ENCODE measurements around the gene LPA.

Gene LPA

GRCh38 chr6:160508599-160508998 lies 155.5 kb downstream of the LPA start:
- TF ChIP-seq CTCF (IDR thresholded peaks at IDR 0.05; ENCODE audit: low read depth, low read length, missing control alignments): no peak
- Histone ChIP-seq H3K36me3 (replicated peaks) (no peaks in the 10 kb centered on the region), H3K4me3 (ENCODE audit: low read depth, low read length) (no peak overlapping the region), H3K27ac (no peak overlapping the region), H3K27me3 (replicated peaks) (no peaks in the 10 kb centered on the region)
- in situ Hi-C loops (cut with HindIII; ENCODE audit: low pct_ligation_motif_present, low sequenced_read_pairs): no loop called here
- DNase-seq: no peak

- H3K27me3 ChIP-seq (replicated peaks): no peaks in the 10 kb centered on the region
- in situ Hi-C loops (cut with HindIII; ENCODE audit: low pct_ligation_motif_present, low sequenced_read_pairs): no loop called here
- H3K36me3 ChIP-seq (replicated peaks): no peaks in the 10 kb centered on the region
- H3K27ac ChIP-seq: no peak overlapping the region
- peak; percentile 9 for DNase-seq
- H3K4me3 ChIP-seq (ENCODE audit: low read depth, low read length): no peak overlapping the region
- TF ChIP-seq CTCF (IDR thresholded peaks at IDR 0.05; ENCODE audit: low read depth, low read length, missing control alignments): no peak
These were observed 156.7 kb downstream of the LPA start for GRCh38 chr6:160507420-160507819.

- H3K36me3 ChIP-seq (replicated peaks): no peaks in the 10 kb centered on the region
- DNase-seq: peak; percentile 76
- H3K27me3 ChIP-seq (replicated peaks): no peaks in the 10 kb centered on the region
- H3K4me3 ChIP-seq (ENCODE audit: low read depth, low read length): no peak overlapping the region
- TF ChIP-seq CTCF (IDR thresholded peaks at IDR 0.05; ENCODE audit: low read depth, low read length, missing control alignments): no peak
- in situ Hi-C loops (cut with HindIII; ENCODE audit: low pct_ligation_motif_present, low sequenced_read_pairs): no loop called here
- no peak overlapping the region for H3K27ac ChIP-seq
These were observed 158.1 kb downstream of the LPA start for GRCh38 chr6:160505970-160506369.

GRCh38 chr6:160500639-160501038 lies 163.4 kb downstream of the LPA start:
- no peak for DNase-seq
- no peak for TF ChIP-seq CTCF (IDR thresholded peaks at IDR 0.05; ENCODE audit: low read depth, low read length, missing control alignments)
- no peak overlapping the region for H3K27ac ChIP-seq
- no peak overlapping the region for H3K4me3 ChIP-seq (ENCODE audit: low read depth, low read length)
- no peaks in the 10 kb centered on the region for H3K36me3 ChIP-seq (replicated peaks)
- H3K27me3 ChIP-seq (replicated peaks): no peaks in the 10 kb centered on the region
- in situ Hi-C loops (cut with HindIII; ENCODE audit: low pct_ligation_motif_present, low sequenced_read_pairs): no loop called here

GRCh38 chr6:160494576-160494975 lies 169.5 kb downstream of the LPA start:
- no peak for TF ChIP-seq CTCF (IDR thresholded peaks at IDR 0.05; ENCODE audit: low read depth, low read length, missing control alignments)
- H3K27me3 ChIP-seq (replicated peaks): no peaks in the 10 kb centered on the region
- no peaks in the 10 kb centered on the region for H3K36me3 ChIP-seq (replicated peaks)
- DNase-seq: no peak
- no peak overlapping the region for H3K27ac ChIP-seq
- H3K4me3 ChIP-seq (ENCODE audit: low read depth, low read length): no peak overlapping the region
- in situ Hi-C loops (cut with HindIII; ENCODE audit: low pct_ligation_motif_present, low sequenced_read_pairs): no loop called here

- in situ Hi-C loops (cut with HindIII; ENCODE audit: low pct_ligation_motif_present, low sequenced_read_pairs): no loop called here
- DNase-seq: no peak
These were observed 175.0 kb downstream of the LPA start for GRCh38 chr6:160489091-160489490.

More at GRCh38 chr6:160489091-160489490, 175.0 kb downstream of the LPA start:
- Histone ChIP-seq H3K36me3 (replicated peaks) (no peaks in the 10 kb centered on the region), H3K27ac (no peak overlapping the region), H3K4me3 (ENCODE audit: low read depth, low read length) (no peak overlapping the region), H3K27me3 (replicated peaks) (no peaks in the 10 kb centered on the region)
- TF ChIP-seq CTCF (IDR thresholded peaks at IDR 0.05; ENCODE audit: low read depth, low read length, missing control alignments): no peak

Data from brain microvascular endothelial cell (primary cell).